T1000 (cell line): ENCODE data around the gene BORCS8.

Experiments used
- DNase-seq: peaks from one replicate; lab custom pipeline; 2025; ENCODE audit warnings: mixed read lengths; lab: John Stamatoyannopoulos, UW

The BORCS8 gene

DNA sequence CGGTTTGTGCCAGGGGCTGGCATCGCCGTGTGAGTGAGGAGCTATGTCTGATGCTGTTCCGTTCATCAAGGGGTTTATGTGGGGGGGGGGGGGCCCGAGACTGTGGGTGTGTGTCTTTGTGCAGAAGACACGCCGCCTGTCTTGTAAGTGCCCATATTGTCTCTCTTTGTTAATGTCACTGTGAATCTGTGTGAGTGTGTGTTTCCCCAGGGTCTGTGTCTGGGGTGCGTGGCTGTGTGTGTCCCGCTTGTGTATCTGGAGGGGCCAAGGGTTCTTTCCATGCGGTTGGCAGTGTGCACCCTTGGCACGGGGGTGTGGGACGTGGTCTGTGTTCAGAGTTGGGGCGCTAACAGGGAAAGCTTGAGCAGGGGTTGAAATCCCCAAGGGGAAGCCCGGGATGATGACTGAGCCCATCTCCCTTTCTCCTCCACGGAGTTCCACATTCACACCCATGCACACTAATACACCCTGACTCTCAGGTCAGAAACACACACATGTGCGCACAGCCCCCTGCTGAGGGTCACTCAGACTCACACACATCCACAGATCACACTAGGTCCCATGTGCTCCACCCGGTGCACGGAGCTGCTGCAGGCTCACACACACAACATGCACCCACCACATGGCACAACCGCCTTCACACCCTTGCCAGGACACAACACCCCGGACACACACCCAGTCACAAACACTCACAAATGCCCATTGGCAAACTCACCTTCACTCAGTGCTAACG, 21.6 kb upstream of the BORCS8 start:
- DNase-seq: no peak

DNA sequence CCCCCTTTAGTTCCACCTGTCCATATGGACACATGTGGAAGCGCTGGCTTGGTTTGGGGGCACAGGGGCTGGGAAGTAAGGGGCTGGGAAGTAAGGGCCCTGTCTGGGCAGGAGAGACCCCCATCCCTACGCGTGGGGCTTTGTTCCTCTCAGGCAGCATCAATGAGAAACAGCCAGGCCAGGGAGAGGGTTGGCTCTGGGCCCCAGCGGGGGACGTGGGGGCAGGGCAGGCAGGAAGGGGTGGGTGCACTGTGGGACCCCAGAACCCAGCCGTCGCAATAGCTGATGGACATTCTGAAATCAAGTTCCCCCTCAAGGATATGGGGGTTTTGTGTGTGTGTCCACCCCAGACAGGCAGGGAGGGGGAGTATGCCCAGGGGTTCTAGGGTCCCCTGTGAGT, 21.0 kb upstream of the BORCS8 start:
- no peak for DNase-seq

DNA sequence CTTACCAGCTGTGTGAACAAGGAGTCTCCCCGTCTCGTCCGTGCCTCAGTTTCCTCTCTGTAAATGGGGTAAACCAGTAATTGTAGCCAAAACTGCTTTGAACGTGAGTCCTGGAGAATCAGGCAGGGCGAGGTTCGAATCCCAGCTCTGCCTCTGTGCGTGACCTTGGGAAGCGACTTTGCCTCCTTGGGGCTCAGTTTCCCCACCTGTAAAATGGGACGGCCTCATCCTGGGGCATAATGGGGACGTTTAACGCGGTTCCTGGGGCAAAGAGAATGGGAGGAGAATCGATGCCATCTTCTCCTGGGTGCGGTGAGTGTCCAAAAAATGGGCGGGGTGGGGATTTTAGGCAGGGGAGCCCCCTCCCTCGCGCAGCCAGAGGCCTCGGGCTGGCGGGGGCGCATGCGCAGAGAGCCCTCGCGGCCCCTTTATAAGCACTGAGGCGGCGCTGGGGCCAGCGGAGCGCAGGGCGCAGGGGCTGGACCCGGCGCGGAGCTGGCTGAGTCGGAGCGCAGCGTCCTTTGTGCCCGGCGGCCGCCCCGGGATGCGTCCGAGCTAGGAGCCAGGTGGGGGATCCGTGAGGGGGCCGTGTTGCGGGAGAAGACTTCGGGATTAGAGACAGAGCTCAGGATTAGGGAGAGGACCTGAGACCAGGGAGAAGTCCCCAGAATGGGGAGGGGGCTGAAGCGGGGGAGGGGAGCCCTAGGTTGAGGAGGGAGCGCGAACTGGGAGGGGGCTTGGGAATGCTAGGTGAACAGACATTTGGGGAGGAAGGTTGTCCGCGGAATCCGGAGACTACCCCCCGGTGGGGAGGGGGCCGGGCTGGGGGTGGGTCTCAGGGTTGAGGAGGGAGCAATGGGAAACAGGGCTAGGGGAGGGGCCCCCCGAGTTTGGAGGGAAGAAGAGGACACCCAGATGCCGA, 19.8 kb upstream of the BORCS8 start, which contains the start of gene NCAN:
Gene NCAN (plus strand): TSS at position 460 of the 922 bp plus-strand sequence. CDS start 4,996 bp downstream, outside the sequence.
- DNase-seq: no peak

DNA sequence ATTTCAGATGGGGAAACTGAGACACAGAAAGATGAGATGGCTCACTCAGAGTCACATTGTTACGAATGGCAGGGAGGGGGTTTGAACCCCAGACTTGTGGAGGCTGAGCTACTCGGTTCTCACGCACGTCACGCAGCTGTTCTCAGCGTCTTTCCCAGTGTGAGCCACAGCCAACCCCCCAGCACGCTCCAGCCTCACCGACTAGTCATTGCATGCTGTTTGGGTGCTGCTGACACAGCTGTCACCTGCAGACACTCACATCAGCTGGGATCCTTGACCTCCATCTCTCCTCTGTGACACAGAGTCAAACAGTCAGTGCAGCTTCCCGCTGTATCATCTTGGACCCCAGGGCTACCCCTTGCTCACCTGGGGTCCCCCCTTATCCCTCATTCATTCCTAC, 17.4 kb upstream of the BORCS8 start:
- DNase-seq: no peak

DNA sequence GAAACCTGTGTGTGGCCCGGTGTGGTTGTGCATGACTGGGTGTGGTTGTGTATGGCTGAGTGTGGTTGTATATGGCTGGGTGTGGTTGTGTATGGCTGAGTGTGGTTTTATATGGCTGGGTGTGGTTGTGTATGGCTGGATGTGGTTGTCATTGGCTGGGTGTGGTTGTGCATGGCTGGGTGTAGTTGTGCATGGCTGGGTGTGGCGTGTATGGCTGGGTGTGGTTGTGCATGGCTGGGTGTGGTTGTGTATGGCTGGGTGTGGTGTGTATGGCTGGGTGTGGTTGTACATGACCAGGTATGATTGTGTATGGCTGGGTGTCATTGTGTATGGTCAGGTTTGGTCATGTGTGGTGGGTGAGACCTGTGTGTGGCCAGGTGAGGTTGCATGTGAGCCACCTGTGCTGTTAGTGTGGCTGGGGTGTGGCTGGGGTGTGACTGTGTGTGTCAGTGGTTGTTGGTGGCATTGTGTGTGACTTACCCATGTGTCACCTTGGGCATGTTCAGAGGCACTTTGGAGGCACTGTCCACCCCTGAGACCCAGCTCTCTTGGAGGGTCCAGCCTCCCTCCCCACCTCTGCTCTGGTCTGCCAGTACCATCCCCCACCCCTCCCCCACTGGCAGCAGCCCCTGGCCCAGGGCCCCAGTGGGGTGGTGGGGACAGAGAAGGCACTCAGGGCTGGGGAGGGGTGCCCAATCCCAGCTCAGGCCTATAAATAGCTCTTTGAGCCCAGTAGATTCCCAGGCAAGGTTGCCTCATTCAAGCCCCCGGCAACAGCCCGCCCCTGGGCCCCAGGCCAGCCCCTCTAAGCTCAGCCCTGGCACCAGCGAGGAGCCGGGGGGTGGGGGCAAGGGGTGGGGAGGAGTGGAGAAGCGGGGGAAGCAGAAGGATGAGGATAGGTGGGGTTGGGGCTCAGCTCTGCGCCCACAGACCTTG, 16.0 kb upstream of the BORCS8 start:
- no peak for DNase-seq

DNA sequence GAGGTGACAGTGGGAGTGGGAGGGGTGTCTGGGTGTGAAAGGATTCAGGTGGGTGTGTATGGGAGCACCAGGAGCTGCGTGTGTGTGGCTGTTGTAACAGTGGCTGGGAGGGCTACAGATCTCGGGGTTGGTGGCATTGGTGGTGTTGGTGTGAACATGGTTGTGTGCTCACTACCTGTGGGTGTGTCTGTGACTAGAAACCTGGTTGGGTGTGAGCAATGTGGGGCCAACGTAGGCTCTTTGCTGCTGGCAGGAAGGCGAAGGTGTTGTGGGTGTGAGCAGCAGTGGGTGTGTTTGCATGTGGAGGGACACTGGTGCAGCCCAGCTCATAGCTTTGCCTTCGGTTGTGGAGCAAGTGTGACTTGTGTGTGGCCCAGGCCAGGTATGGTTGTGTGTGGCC, 15.0 kb upstream of the BORCS8 start:
- no peak for DNase-seq

DNA sequence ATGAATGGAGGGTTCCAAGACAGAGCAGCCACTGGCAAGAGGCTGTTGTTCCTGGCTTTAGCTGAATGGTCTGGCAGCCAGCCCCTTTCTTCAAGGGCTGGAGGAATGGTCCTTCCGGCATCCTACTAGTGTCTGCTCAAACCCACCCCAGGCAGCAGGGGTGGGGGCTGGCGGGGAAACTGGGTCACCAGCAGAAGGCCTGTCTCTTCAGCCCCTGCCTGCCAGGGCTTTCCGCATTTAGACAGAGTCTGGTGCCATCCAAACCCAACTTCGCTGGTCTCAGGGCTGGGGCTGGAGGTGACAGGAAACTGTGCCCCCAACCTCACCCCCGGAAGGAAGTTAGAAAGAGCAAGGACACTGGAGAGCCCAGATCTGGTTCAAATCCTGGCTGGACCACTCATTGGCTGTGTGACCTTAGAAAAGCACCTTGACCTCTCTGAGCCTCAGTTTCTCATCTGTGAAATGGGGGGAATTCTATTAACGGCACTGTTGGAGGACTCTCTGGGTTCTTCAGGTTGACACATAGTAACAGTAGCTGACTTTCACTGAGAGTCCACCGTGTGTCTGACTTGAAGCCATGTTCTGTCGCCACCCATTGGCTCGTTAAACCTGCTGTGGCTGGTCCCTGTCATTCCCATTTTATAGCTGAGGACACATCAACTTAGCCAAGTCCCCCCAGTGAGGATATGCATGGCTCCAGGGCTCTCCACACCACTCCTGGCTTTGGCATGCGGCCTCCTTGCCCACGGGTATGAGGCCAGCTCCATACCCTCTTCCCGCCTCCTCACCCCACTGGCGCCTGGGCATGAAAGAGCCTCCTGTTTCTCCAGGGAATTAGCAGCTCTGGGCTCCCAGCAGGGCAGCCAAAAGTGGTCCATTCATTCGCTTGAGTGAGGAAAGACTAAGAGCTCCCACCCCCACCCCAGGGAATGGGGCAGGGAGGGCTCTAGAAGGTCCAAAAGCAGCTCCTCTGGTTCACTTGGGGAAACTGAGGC, 13.8 kb upstream of the BORCS8 start:
- no peak for DNase-seq

DNA sequence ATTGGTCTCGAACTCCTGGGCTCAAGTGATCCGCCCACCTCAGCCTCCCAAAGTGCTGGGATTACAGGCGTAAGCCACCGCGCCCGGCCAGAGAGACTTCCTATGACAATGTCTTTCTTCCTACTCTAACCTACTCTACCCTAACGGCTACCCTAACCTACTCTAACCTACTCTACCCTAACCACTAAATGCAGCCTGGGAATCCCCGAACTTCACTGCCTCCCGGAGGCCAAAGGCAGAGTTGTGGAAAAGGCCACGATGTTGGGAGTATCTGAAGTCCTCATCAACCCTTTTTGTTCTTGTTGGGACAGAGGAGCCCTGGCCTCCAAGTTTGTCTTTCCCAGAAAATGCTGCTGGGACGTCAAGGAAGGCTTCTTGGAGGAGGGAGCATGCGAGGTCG, 12.2 kb upstream of the BORCS8 start:
- no peak for DNase-seq

DNA sequence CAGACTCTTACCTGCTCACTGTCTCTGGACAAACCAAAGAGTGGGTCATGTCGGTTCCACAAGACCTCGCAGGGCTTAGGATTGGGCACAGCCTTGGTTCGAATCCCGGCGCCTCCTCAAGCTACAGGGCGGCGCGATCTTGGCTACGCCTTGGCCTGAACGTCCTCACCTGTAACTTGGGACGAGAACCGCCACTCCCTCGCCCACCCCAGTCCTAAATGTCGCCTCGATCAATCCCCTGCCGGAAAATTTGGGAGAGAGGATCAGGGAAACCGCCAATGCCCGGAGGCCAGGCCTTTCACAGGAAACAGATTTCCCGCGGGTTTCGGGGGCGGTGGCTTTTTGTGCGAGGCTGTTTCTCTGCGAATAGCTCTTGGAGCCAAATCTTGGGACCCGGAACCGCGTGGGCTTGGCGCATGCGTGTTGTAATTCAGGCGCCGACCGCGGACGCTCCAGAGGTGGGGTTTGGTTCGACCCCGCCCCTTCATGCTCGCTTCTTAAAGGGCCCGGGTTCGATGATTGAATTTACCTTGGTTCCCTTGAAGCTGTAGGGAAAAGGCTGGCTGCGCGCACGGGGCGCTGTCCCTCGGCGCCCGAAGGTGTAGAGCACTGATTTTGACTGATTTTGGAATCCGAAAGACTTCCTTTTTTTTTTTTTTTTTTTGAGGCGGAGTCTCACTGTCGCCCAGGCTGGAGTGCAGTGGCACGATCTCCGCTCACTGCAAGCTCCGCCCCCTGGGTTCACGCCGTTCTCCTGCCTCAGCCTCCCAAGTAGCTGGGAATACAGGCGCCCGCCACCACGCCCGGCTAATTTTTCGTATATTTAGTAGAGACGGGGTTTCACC, 11.3 kb upstream of the BORCS8 start, which contains the start of gene NR2C2AP:
Gene NR2C2AP (minus strand): TSS at position 403 of the 845 bp plus-strand sequence. CDS start 354 bp downstream, at position 49.
- peak; percentile 81 for DNase-seq

DNA sequence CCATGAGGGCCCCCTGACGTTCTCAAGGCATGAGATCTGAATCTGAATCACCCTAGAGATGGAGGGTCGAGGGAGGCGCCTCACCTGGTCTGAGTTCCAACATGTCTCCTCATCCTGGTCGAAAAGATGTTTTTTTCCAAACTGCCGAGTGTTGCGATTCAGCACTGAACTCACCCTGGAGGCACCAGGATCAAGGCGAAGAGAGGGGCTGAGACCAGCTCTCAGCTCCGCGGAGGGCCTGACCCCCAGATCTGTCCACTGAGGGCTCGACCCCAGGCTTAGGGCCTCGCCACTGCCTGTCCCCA, 10.7 kb upstream of the BORCS8 start:
- no peak for DNase-seq

DNA sequence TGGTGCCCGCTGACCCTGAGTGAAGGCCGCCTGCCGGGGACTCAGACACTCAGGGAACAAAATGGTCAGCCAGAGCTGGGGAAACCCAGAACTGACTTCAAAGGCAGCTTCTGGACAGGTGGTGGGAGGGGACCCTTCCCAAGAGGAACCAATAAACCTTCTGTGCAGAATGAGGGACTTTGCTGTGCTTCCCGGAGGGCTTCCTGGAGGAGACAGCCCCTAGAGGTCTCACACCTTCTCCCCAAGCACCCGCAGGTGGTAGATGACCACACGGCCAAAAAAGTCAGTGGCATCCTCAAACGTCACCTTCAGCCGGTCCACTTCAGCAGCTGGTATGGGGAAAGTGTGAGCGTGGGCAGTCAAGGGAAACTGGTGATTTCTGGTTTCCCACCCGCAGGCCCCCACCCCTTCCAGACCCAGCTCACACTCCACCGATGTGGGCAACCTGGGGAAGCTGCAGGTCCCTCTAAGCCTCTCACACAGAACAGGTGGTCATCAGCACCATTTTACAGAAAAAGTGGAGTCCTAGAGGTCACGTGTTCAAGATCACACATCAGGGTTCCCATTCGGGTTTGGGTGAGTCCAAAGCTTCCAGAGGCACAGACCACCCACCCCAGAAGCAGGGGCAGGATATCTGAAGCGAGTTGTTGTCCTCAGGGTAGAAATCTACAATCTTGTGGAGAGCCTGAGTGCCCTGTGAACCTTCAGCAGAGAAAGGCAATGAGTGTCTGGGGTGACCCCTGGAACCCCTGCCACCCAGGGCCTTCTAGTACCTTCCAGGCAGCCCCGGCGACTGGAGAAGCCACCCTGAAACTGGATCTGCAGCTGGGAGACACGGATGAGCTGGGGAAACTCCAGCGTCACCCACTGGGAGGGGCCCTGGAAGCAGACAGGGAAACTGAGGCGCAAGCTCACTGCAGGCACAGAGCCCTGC, 10.0 kb upstream of the BORCS8 start:
- no peak for DNase-seq

DNA sequence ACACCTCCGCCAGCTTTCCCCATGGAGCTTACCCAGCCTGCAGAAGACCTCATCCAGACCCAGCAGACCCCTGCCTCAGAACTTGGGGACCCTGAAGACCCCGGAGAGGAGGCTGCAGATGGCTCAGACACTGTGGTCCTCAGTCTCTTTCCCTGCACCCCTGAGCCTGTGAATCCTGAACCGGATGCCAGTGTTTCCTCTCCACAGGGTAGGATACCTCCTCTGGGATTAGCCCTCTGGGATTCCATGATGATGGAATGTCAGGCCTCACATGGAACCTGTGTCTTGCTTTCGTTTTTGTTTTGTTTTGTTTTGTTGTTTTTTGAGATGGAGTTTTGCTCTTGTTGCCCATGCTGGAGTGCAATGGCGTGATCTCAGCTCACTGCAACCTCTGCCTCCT, 2.0 kb upstream of the BORCS8 start:
- DNase-seq: no peak

DNA sequence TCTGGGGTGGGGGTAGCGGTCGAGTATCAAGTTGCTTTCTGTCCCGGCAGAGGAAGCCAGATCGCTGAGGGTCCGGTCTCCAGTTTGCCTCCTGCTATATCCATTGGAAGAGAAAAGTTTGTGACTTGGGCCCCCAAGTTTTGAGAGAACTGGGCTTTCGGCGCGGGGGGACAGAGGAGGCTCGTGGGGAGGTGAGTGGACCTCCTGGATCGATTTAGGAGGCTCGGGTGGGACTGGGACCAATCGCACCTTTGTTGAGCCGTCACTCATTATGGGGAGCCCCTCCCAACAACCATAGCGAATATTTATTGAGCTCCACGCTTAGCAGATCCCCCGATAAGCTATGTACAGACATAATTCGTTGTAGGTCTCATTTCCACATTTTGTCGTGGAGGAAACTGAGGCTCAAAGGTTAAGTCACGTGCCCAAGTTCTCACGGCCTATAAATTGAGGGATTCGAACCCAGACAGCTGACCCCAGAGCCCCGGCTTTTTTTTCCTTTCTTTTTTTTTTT, 1.0 kb upstream of the BORCS8 start:
- no peak for DNase-seq

DNA sequence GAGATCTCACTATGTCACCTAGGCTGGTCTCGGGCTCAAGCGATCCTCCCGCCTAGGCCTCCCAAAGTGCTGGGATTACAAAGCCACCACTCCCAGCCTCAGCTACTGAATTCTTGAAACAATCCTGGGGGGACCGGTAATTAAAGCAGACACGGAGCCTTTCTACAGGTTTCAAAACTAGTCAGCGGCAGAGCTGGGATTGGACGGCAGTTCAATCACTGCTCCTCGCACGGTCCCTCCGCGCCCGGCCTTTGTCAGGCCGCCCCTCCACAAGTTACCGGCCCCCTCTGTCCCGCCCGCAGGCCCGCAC, 229 bp downstream of the BORCS8 start:
- no peak for DNase-seq

DNA sequence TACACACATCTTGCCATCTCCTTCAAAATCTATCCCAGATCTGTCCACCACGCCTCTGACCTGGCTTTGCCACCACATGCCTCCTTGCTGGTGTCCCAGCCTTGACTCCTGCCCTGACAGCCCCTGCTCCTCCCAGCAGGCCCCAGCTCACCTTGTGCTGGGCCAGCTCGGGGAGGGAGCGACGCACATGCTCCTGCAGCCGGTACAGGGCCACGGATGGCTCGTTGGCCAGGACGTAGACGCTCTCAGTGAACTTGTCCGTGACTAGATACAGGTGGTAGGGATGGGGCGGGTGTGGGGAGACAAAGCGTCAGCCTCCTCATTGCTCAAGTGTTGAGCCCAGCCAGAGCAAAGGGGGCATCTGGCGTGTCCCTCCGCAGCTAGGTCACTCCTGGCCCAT, 5.2 kb downstream of the BORCS8 start:
- no peak for DNase-seq

DNA sequence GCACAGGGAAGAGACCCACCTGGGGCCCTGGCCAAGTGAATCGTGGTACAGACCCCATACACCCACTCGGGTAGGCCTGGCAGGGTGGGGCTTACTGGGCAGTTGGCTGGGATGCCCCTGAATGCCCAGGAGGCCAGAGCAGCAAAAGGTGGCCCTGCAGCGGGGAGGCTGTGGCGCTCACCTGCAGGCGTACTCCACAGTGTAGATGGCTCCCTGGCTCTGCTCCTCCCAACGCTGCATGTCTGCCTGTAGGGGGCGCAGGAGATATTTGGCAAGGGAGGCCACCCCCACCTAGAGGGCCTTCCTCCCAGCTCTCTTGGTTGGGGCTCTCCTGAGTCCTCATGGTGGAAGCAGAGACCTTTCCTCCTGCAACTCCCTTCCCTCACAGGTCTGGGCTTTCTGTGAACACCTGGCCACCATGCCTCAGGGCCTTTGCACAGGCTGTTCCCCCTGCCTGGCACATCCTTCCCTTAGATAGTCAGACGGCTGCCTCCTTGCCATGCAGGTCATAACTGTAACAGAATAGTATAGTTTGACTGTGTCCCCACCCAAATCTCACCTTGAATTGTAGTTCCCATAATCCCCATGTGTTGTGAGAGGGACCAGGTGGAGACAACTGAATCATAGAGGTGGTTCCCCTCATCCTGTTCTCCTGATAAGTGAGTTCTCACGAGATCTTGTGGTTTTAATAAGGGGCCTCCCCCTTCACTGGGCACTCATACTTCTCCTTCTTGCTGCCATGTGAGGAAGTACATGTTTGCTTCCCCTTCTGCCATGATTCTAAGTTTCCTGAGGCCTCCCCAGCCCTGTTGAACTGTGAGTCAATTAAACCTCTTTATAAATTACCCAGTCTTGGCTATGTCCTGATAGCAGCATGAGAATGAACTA, 5.9 kb downstream of the BORCS8 start:
- DNase-seq: no peak

DNA sequence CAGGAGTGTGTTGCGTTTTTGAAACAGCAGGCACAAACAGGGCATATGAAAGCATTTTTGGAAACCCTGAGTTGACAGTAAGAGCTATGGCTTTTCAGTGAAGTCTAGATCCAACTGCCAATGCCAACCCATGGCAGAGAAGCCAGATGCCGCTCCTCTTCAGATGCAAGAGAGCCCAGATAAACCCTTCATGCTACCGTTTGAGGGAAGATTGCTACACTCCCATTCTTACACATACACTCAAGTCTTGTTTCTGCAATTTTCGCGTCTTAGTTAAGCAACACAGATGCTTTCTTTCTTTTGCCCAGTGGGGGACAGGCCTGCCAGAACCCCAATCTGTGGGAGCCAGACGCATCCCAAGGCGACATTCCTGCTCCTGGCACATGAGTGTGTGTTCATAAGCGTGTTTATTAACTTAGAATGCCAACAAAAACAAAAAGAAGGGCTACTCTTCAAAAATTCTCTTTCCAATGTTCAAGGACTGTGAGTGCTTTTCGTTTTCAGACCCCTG, 10.4 kb downstream of the BORCS8 start:
- DNase-seq: no peak
